T-helper 22 cell (primary cell): ENCODE results near the gene ATP6V1E1.

ENCODE experiments used
- DNase-seq: peaks from one replicate; pipeline ENCODE4 v3.0.0-alpha.2; 2020; ENCODE audit warnings: low read depth

ATP6V1E1 gene

GRCh38 chr22:17633998-17634323, 5.4 kb upstream of the ATP6V1E1 start:
- no peak for DNase-seq

GRCh38 chr22:17633217-17633997, 4.9 kb upstream of the ATP6V1E1 start:
- no peak for DNase-seq

- DNase-seq: no peak
These were observed 2.6 kb upstream of the ATP6V1E1 start for GRCh38 chr22:17631076-17631565.

GRCh38 chr22:17629641-17630040, 1.1 kb upstream of the ATP6V1E1 start:
- no peak for DNase-seq

GRCh38 chr22:17629173-17629489, 582 bp upstream of the ATP6V1E1 start:
- DNase-seq: no peak

GRCh38 chr22:17627961-17628405, 566 bp downstream of the ATP6V1E1 start:
- DNase-seq: no peak

GRCh38 chr22:17613280-17613679, 15.3 kb downstream of the ATP6V1E1 start:
- no peak for DNase-seq

- no peak for DNase-seq
These were observed 16.5 kb downstream of the ATP6V1E1 start for GRCh38 chr22:17612057-17612456.

- DNase-seq: no peak
These were observed 20.5 kb downstream of the ATP6V1E1 start for GRCh38 chr22:17607891-17608521.

GRCh38 chr22:17606496-17606895, 22.1 kb downstream of the ATP6V1E1 start:
- no peak for DNase-seq

GRCh38 chr22:17603668-17604067, 24.9 kb downstream of the ATP6V1E1 start:
- no peak for DNase-seq

GRCh38 chr22:17601031-17601430, 27.5 kb downstream of the ATP6V1E1 start:
- no peak for DNase-seq

GRCh38 chr22:17598318-17598717, 30.2 kb downstream of the ATP6V1E1 start:
- DNase-seq: no peak

- no peak for DNase-seq
These were observed 31.3 kb downstream of the ATP6V1E1 start for GRCh38 chr22:17597217-17597616.

GRCh38 chr22:17596226-17596625, 32.3 kb downstream of the ATP6V1E1 start:
- DNase-seq: no peak

GRCh38 chr22:17592201-17592600, 36.3 kb downstream of the ATP6V1E1 start:
- DNase-seq: no peak

- no peak for DNase-seq
These were observed 38.0 kb downstream of the ATP6V1E1 start for GRCh38 chr22:17590586-17590985.

- no peak for DNase-seq
These were observed 38.7 kb downstream of the ATP6V1E1 start for GRCh38 chr22:17589810-17590375.

- DNase-seq: no peak
These were observed 39.9 kb downstream of the ATP6V1E1 start for GRCh38 chr22:17588606-17589005.

- no peak for DNase-seq
These were observed 40.9 kb downstream of the ATP6V1E1 start for GRCh38 chr22:17587629-17588028.

GRCh38 chr22:17586831-17587440, 41.6 kb downstream of the ATP6V1E1 start:
- no peak for DNase-seq

GRCh38 chr22:17583151-17583550, 45.4 kb downstream of the ATP6V1E1 start:
- DNase-seq: no peak

- no peak for DNase-seq
These were observed 46.9 kb downstream of the ATP6V1E1 start for GRCh38 chr22:17581631-17582030.
